Cardiac muscle cell (in vitro differentiated cells and primary cell): ENCODE data around the gene ALK. TPM values are rescaled to one million over a fixed set of nuclear protein-coding genes. Genes with fewer than 3 reads are reported as not detected.
"Not testable (repeated sequence)": the region's sequence is repeated elsewhere in the genome, so short reads cannot be mapped to it uniquely, and the experiment has no call there.

Experiments
- DNase-seq, 2 donors: peaks; one replicate each; pipeline versions ENCODE4 v3.0.0 to v3.0.0-alpha.2; 2010 to 2017; ENCODE audit warnings: low read depth in 1 of 2, low spot score in 1 of 2
- H3K27ac ChIP-seq: fragments of 200-600 bp; sonication (generic); 2 replicates; pipeline ENCODE4 v1.5.1; 2016
- H3K27me3 ChIP-seq: fragments of 200-600 bp; sonication (generic); 2 replicates; pipeline ENCODE4 v1.6.0; 2016; ENCODE audit warnings: control low read depth
- H3K36me3 ChIP-seq: fragments of 200-600 bp; sonication (generic); 2 replicates; pipeline ENCODE4 v1.5.1; 2016; ENCODE audit warnings: control low read depth
- H3K4me1 ChIP-seq: fragments of 200-600 bp; sonication (generic); 2 replicates; pipeline ENCODE4 v1.8.1; 2017; ENCODE audit warnings: low read depth, mild to moderate bottlenecking, mixed run types
- H3K4me3 ChIP-seq: fragments of 200-600 bp; sonication (generic); 2 replicates; pipeline ENCODE4 v1.5.1; 2016; ENCODE audit warnings: mild to moderate bottlenecking
- H3K9me3 ChIP-seq: fragments of 200-600 bp; sonication (generic); 2 replicates; pipeline ENCODE4 v1.5.1; 2017; ENCODE audit warnings: low read depth, mild to moderate bottlenecking, control low read depth
- polyA plus RNA-seq: library from polyadenylated mRNA; unstranded; fragments of >200 nt; fragmentation: Nextera tagmentation; extraction: Ambion mirVana; gene quantifications from 2 replicates; pipeline ENCODE4 v1.2.1, GENCODE V29; 2016
- total RNA-seq: library from RNA; depleted of rRNA; stranded (reverse); fragments of >200 nt; gene quantifications from 2 replicates; pipeline ENCODE4 v1.2.3, GENCODE V29; 2016
- TF ChIP-seq, protein P1 (sequence below): IDR thresholded peaks from 2 replicates; pipeline ENCODE4 v1.5.1; 2012; ENCODE audit warnings: low read depth, mild to moderate bottlenecking, low read length

The ALK gene
- total and polyA plus RNA-seq, 2 experiments from 2014 or later, result 1.8 to 4.3 TPM

DNA sequence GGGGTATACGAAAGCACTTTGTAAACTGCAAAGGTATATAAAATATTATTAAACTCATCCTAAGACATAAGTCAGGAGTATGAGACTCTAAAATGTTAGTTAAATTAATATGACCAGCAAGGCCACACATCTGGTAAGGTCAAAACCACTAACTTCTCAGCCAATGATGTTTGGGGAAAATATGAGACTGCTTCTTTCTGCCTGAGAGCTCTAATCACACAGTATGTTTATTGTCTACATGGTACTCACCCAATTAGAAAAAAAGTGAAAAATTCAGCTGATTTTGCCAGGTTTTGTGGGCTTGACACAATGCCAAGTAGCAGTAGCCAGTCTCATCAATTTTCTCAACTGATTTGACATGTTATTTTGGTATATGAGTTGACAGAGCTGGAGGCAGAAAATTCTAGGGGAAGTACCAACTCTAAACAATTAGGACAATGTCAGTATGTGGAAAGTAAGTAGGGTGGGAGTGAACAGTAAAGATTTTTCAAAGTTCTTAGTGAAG lies 87.3 kb downstream of the ALK start:
- DNase-seq, result no peak
- Histone ChIP-seq H3K36me3 (no peaks in the 10 kb centered on the region), H3K9me3 (no peaks in the 10 kb centered on the region), H3K4me1 (no peaks in the 10 kb centered on the region), H3K27ac (no peak overlapping the region), H3K4me3 (no peak overlapping the region), H3K27me3 (peaks cover 9% of the 10 kb centered on the region)
- TF ChIP-seq, protein P1, sequence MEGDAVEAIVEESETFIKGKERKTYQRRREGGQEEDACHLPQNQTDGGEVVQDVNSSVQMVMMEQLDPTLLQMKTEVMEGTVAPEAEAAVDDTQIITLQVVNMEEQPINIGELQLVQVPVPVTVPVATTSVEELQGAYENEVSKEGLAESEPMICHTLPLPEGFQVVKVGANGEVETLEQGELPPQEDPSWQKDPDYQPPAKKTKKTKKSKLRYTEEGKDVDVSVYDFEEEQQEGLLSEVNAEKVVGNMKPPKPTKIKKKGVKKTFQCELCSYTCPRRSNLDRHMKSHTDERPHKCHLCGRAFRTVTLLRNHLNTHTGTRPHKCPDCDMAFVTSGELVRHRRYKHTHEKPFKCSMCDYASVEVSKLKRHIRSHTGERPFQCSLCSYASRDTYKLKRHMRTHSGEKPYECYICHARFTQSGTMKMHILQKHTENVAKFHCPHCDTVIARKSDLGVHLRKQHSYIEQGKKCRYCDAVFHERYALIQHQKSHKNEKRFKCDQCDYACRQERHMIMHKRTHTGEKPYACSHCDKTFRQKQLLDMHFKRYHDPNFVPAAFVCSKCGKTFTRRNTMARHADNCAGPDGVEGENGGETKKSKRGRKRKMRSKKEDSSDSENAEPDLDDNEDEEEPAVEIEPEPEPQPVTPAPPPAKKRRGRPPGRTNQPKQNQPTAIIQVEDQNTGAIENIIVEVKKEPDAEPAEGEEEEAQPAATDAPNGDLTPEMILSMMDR, result no peak

DNA sequence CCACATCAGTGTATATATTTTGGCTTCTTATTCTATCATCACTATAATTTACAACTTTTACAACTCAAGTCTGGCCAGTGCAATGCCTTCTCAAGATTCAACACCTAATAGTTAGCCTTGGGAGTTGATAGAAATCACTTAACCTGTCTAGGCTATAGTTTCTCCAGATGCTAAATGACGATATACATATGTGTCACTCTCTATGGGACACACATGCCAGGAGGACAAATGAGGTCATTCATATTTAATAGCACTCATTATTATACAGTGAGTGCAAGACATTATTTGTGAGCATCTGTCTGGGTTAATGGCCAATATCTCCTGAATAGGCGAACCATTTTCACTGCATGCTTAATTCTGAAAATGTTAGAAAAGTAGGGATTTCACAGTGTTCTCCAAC lies 89.8 kb downstream of the ALK start:
- Histone ChIP-seq H3K4me3 (no peak overlapping the region), H3K27ac (no peak overlapping the region), H3K9me3 (no peaks in the 10 kb centered on the region), H3K4me1 (no peaks in the 10 kb centered on the region), H3K36me3 (no peaks in the 10 kb centered on the region), H3K27me3 (peaks cover 9% of the 10 kb centered on the region)
- TF ChIP-seq, protein P1, result no peak
- no peak for DNase-seq

DNA sequence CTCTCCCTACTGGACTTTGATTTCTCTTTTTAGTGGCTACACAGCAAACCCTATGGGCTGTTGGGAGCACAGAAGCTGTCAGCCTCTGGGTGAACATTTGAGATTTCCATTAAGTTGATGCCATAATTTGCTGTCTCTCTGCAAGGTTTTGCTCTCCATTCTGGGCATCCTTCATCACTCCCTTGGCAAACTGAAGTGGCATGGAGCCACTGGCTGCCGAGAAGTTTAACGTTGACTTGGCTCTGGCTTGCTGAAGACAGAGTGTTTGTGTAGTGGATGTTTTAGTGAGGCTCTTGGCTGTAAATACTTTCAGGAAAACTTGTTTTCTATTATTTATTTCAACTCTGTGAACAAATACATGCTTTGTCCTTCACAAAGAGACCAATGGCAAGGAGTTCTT lies 91.5 kb downstream of the ALK start:
- Histone ChIP-seq H3K9me3 (no peaks in the 10 kb centered on the region), H3K27me3 (peaks cover 9% of the 10 kb centered on the region), H3K36me3 (no peaks in the 10 kb centered on the region), H3K4me3 (no peak overlapping the region), H3K27ac (no peak overlapping the region), H3K4me1 (no peaks in the 10 kb centered on the region)
- DNase-seq, result no peak
- TF ChIP-seq, protein P1, result no peak

DNA sequence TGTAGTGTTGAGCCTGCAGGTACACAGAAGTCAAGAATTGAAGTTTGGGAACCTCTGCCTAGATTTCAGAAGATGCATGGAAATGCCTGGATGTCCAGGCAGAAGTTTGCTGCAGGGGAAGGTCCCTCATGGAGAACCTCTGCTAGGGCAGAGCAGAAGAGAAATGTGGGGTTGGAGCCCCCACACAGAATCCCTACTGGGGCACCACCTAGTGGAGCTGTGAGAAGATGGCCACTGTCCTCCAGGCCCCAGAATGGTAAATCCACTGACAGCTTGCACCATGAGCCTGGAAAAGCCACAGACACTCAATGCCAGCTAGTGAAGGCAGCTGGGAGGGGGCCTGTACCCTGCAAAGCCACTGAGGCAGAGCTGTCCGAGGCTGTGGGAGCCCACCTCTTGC lies 97.2 kb downstream of the ALK start:
- not testable (repeated sequence) for H3K4me1 ChIP-seq, H3K9me3 ChIP-seq, H3K4me3 ChIP-seq, H3K36me3 ChIP-seq, H3K27me3 ChIP-seq, H3K27ac ChIP-seq, DNase-seq

DNA sequence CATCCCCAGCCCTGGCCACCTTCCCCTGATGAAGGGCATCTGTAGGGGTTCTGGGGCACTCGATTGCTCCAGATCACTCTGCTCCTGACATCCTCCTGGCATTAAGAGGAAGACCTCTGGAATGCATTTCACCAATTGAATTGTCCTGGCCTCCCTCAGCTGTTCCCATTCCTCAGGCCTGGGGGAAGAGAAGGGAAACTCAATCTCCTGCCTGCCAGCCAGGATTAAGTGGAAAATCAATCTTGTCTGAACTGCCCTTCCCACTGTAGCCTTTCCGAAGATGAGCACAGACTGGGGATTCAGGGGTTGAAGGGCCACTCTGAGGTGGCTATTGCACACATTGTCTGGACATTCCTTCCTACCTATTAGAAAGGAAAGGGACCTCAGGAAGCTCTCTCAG lies 99.8 kb downstream of the ALK start:
- no peak for DNase-seq
- Histone ChIP-seq H3K27me3 (no peaks in the 10 kb centered on the region), H3K27ac (no peak overlapping the region), H3K4me1 (no peaks in the 10 kb centered on the region), H3K4me3 (no peak overlapping the region), H3K9me3 (no peaks in the 10 kb centered on the region), H3K36me3 (no peaks in the 10 kb centered on the region)
- TF ChIP-seq, protein P1, result no peak

DNA sequence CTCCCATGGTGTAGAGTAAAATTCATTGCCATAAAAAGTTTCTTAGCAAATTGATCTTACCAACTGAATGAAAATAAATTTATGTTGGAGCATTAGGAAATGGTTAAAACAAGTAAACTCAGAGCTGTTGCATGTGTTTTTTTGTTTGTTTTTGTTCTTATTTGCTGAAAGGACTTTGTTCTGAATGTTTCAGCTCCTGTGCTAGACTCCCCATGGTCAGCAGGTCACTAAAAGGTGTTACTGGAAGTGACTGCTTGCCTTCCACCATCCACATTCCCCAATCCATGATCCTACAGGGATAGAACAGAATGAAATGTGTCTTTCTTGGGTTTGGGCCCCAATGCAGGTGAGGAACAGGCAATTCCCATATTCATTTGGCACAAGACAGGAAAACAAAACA lies 101.8 kb downstream of the ALK start:
- H3K27ac ChIP-seq, result no peak overlapping the region
- no peaks in the 10 kb centered on the region for H3K27me3 ChIP-seq
- no peak overlapping the region for H3K4me3 ChIP-seq
- no peaks in the 10 kb centered on the region for H3K4me1 ChIP-seq
- H3K9me3 ChIP-seq, result no peaks in the 10 kb centered on the region
- TF ChIP-seq, protein P1, result no peak
- DNase-seq, result no peak
- no peaks in the 10 kb centered on the region for H3K36me3 ChIP-seq
